Measurements from ENCODE around the gene FGF11. TPM values are rescaled to one million over a fixed set of nuclear protein-coding genes. Genes with fewer than 3 reads are reported as not detected.

The FGF11 gene
- total RNA-seq, 4 donors from 2014 or later: 1.2 to 7.4 (median 4.1) TPM

GRCh38 chr17:7417056-7417655 is 22.2 kb upstream of the FGF11 start:
- Histone ChIP-seq H3K36me3 (no peaks in the 10 kb centered on the region), H3K27me3 (no peaks in the 10 kb centered on the region), H3K4me3 (no peak overlapping the region), H3K9me3 (no peaks in the 10 kb centered on the region), H3K4me1 (no peaks in the 10 kb centered on the region), H3K27ac (no peak overlapping the region)
- in situ Hi-C loops (cut with MboI; ENCODE audit: low sequenced_read_pairs in 4 of 4): no loop called here
- TF ChIP-seq POLR2A (IDR thresholded peaks at IDR 0.05): no peak
- TF ChIP-seq, protein P1, sequence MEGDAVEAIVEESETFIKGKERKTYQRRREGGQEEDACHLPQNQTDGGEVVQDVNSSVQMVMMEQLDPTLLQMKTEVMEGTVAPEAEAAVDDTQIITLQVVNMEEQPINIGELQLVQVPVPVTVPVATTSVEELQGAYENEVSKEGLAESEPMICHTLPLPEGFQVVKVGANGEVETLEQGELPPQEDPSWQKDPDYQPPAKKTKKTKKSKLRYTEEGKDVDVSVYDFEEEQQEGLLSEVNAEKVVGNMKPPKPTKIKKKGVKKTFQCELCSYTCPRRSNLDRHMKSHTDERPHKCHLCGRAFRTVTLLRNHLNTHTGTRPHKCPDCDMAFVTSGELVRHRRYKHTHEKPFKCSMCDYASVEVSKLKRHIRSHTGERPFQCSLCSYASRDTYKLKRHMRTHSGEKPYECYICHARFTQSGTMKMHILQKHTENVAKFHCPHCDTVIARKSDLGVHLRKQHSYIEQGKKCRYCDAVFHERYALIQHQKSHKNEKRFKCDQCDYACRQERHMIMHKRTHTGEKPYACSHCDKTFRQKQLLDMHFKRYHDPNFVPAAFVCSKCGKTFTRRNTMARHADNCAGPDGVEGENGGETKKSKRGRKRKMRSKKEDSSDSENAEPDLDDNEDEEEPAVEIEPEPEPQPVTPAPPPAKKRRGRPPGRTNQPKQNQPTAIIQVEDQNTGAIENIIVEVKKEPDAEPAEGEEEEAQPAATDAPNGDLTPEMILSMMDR (IDR thresholded peaks at IDR 0.05 in 4 of 5, conservative IDR thresholded peaks at IDR 0.05 in 1 of 5): no peak
- intact Hi-C loops (cut with DNase I; ENCODE audit: low total_unique reads): no loop called here
- ATAC-seq (no peak), DNase-seq (no peak)

- in situ Hi-C loops (cut with MboI; ENCODE audit: low sequenced_read_pairs in 4 of 4) (no loop called here), intact Hi-C loops (cut with DNase I; ENCODE audit: low total_unique reads) (no loop called here)
- H3K36me3 ChIP-seq: no peaks in the 10 kb centered on the region
- H3K4me1 ChIP-seq: no peaks in the 10 kb centered on the region
- H3K4me3 ChIP-seq: no peak overlapping the region
- DNase-seq (no peak), ATAC-seq (no peak)
- H3K27ac ChIP-seq: no peak overlapping the region
- TF ChIP-seq, protein P1 (IDR thresholded peaks at IDR 0.05 in 4 of 5, conservative IDR thresholded peaks at IDR 0.05 in 1 of 5): no peak
- no peak for TF ChIP-seq POLR2A (IDR thresholded peaks at IDR 0.05)
- H3K27me3 ChIP-seq: no peaks in the 10 kb centered on the region
- no peaks in the 10 kb centered on the region for H3K9me3 ChIP-seq
Observed at GRCh38 chr17:7418472-7419152, 20.7 kb upstream of the FGF11 start.

- Histone ChIP-seq H3K27ac (no peak within 1 kb of the TSS), H3K4me3 (no peak within 1 kb of the TSS), H3K9me3 (no peaks in the 10 kb centered on the region), H3K4me1 (no peaks in the 10 kb centered on the region), H3K36me3 (no peaks in the 10 kb centered on the region), H3K27me3 (no peaks in the 10 kb centered on the region)
- intact Hi-C loops (cut with DNase I; ENCODE audit: low total_unique reads): no loop called here
- TF ChIP-seq, protein P1 (IDR thresholded peaks at IDR 0.05 in 4 of 5, conservative IDR thresholded peaks at IDR 0.05 in 1 of 5): no peak
- no peak for TF ChIP-seq POLR2A (IDR thresholded peaks at IDR 0.05)
- DNase-seq (no peak), ATAC-seq (no peak)
- in situ Hi-C loops (cut with MboI; ENCODE audit: low sequenced_read_pairs in 4 of 4): no loop called here
Observed at GRCh38 chr17:7419819-7420610, 19.3 kb upstream of the FGF11 start, which contains the start of gene SPEM1. SPEM1 (plus strand) TSS chr17:7420324; CDS start chr17:7420385, 61 bp downstream.

GRCh38 chr17:7421186-7421585 is 18.1 kb upstream of the FGF11 start:
- DNase-seq (no peak), ATAC-seq (no peak)
- intact Hi-C loops (cut with DNase I; ENCODE audit: low total_unique reads): no loop called here
- in situ Hi-C loops (cut with MboI; ENCODE audit: low sequenced_read_pairs in 4 of 4): no loop called here
- Histone ChIP-seq H3K36me3 (no peaks in the 10 kb centered on the region), H3K27ac (no peak overlapping the region), H3K27me3 (no peaks in the 10 kb centered on the region), H3K9me3 (no peaks in the 10 kb centered on the region), H3K4me1 (no peaks in the 10 kb centered on the region), H3K4me3 (no peak overlapping the region)
- TF ChIP-seq, protein P1 (IDR thresholded peaks at IDR 0.05 in 4 of 5, conservative IDR thresholded peaks at IDR 0.05 in 1 of 5): no peak
- no peak for TF ChIP-seq POLR2A (IDR thresholded peaks at IDR 0.05)

Data from gastrocnemius medialis (tissue), 4 donors.